HEK293 (cell line): ENCODE results near the gene OPN4.

ENCODE experiments used
- HOXA7 ChIP-seq: sonication (generic); formaldehyde crosslinking; IDR thresholded peaks from 2 replicates; pipeline ENCODE4 v1.8.1; 2022; ENCODE audit warnings: missing genetic modification reagents, borderline replicate concordance
- KLF16 ChIP-seq: fragments of 450-650 bp; formaldehyde crosslinking; IDR thresholded peaks from 2 replicates; pipeline ENCODE4 v1.5.1; 2017; ENCODE audit warnings: missing biosample characterization, missing genetic modification characterization
- ZNF549 ChIP-seq: fragments of 450-650 bp; IDR thresholded peaks from 2 replicates; pipeline ENCODE4 v1.5.1; 2018; ENCODE audit warnings: missing biosample characterization, missing genetic modification characterization, mild to moderate bottlenecking, inconsistent platforms, moderate library complexity
- ZNF580 ChIP-seq: fragments of 450-650 bp; formaldehyde crosslinking; IDR thresholded peaks from 2 replicates; pipeline ENCODE4 v1.5.1; 2016; ENCODE audit warnings: missing biosample characterization, missing genetic modification characterization
- TF ChIP-seq, protein P1 (sequence below): fragments of 450-650 bp; formaldehyde crosslinking; IDR thresholded peaks from 2 replicates; pipeline ENCODE4 v1.5.1; 2016; ENCODE audit warnings: missing biosample characterization, missing genetic modification characterization

- TF ChIP-seq ZNF580 (no peak), KLF16 (tag by site-specific recombination) (no peak), HOXA7 (CRISPR knock-in tag) (no peak), ZNF549 (no peak)
- TF ChIP-seq, protein P1, sequence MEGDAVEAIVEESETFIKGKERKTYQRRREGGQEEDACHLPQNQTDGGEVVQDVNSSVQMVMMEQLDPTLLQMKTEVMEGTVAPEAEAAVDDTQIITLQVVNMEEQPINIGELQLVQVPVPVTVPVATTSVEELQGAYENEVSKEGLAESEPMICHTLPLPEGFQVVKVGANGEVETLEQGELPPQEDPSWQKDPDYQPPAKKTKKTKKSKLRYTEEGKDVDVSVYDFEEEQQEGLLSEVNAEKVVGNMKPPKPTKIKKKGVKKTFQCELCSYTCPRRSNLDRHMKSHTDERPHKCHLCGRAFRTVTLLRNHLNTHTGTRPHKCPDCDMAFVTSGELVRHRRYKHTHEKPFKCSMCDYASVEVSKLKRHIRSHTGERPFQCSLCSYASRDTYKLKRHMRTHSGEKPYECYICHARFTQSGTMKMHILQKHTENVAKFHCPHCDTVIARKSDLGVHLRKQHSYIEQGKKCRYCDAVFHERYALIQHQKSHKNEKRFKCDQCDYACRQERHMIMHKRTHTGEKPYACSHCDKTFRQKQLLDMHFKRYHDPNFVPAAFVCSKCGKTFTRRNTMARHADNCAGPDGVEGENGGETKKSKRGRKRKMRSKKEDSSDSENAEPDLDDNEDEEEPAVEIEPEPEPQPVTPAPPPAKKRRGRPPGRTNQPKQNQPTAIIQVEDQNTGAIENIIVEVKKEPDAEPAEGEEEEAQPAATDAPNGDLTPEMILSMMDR (tag by site-specific recombination), result no peak
These were observed 32.6 kb downstream of the OPN4 start for GRCh38 chr10:86686972-86687371.
